Measurements from ENCODE around the gene INSR.
"Not testable (repeated sequence)": the region's sequence is repeated elsewhere in the genome, so short reads cannot be mapped to it uniquely, and the experiment has no call there.

Gene INSR

GRCh38 chr19:7217861-7218260 lies 76.4 kb downstream of the INSR start:
- no peak for DNase-seq

DNA sequence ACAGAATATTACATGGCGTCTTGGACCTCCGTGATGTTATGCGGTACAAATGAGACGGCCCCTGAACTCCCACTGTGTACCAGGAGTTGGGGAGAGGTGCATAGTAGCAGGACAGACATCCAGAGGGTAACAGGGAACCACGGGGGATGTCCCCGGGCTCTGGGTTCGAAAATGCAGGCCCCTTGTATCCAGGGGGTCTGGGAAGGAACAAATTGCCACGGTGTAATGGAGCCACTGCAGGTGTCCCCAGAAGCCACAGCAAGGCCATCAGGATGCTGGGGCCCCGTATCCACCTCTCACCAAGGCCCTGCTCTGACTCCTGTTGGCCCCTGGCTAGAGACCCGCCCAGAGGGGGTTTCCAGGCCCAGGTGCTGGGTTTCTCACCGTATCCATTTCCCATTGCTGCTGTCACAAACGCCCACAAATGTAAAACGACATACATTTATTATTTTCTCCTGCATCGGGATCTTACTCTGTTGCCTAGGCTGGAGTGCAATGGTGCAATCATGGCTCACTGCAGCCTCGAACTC lies 77.8 kb downstream of the INSR start:
- no peak for DNase-seq

DNA sequence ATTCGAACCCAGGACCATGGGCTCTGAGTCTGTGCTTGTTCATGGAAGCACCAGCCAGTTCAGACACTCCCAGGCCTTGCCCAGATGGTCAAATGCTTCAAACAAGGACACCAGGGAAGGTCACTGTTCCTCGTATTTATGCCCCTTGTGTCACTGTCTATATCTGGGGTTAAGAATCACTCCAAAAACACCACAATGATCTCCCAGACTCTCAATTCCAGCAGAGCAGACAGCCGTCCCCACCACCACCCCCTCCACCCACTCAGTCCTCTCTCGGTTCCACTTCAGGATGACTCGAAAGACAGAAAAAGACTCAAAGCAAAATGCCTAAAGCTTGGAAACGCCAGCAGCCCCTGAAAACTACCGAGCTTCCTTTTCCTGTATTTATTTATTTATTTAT lies 79.0 kb downstream of the INSR start:
- no peak for DNase-seq

GRCh38 chr19:7214324-7215089 lies 79.7 kb downstream of the INSR start:
- DNase-seq: no peak

GRCh38 chr19:7213628-7214323 lies 80.4 kb downstream of the INSR start:
- no peak for DNase-seq

DNA sequence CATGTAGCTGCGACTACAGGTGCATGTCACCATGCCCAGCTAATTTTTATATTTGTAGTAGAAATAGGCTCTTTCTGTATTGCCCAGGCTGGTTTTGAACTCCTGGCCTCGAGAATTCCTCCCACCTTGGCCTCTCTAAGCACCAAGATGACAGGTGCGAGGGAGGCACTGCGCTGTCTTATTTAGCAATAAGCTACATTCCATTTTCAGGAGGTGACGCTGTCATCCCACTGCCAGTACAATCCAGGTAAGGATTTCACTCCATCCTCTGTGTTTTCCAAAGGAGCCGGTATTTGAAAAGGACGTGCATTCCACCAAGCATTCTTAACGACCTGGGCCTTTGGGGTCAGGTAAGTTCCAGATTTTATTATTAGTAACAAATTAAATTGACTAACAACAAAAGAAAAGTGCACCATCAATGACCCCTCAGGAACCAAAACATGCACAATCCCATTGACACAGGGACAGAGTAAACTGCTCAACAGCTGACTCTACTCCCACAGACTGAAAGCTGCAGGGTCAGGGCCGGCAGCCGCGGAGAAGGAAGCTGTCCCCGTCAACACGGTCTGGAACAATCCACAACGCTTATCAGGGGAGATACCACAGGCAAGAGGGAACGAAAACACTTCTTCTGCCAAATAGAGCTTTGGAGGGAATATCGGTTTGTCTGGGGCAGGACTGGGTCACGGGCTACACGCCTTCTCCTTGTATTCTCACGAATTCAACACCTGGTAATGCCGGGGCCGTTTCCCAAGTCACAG lies 82.8 kb downstream of the INSR start:
- DNase-seq: no peak

- no peak for DNase-seq
Measured at GRCh38 chr19:7210359-7210758, 83.9 kb downstream of the INSR start.

DNA sequence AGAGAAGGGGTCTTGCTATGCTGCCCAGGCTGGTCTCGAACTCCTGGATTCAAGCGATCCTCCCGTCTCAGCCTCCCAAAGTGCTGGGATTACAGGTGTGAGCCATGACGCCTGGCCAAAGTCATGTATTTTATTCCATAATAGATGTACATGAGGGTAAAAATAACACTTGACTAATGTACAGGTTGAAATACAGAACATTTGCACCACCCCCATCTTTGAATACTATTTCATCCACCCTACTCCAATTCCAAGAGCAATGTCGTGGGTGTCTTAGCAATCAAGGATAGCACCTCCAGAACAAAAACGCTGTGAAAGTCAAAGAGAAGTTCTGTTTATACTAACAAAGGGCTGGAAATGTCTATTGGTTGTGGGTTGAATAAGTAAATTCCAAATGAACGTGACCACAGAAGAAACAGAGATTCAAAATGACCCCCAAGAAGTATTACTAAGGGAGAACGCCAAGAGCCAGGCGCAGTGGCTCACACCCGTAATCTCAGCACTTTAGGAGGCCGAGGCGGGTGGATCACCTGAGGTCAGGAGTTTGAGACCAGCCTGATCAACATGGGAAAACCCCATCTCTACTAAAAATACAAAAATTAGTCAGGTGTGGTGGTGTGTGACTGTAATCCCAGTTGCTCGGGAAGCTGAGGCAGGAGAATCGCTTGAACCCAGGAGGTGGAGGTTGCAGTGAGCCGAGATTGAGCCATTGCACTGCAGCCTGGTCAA lies 84.5 kb downstream of the INSR start:
- DNase-seq: not testable (repeated sequence)

DNA sequence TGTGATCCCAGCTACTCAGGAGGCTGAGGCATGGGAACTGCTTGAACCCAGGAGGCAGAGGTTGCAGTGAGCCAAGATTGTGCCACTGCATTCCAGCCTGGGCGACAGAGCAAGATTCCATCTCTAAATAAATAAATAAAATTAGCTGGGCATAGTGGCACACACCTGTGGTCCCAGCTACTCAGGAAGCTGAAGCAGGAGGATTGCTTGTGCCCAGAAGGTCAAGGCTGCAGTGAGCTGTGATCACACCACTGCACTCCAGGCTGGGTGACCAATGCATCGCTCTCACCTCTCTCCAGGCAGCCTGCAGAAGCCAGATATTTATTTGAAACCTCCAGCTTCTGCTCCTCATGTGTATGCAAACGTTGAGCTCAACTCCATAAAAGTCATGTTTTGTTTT lies 85.2 kb downstream of the INSR start:
- DNase-seq: not testable (repeated sequence)

- no peak for DNase-seq
Measured at GRCh38 chr19:7203332-7203731, 90.9 kb downstream of the INSR start.

DNA sequence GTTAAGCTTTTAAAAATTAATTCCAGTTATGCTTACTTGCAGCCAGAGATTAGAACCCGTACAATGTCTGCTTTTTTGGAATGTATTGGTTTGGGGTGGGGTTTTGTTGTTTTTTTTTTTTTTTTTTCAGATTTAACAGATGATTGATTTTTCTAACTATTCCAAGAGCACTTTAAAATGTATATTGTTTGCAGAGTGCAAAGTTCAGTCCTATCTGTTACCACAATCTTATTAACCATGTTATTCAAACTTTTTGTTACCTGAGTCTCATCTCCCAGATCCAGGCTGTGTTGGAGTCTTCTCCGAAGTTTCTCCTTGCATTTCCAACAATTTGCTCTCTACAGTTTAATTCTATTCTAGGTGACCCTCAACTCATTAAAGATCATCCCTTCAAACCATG lies 91.3 kb downstream of the INSR start:
- DNase-seq: no peak

GRCh38 chr19:7200736-7201135 lies 93.5 kb downstream of the INSR start:
- DNase-seq: no peak

DNA sequence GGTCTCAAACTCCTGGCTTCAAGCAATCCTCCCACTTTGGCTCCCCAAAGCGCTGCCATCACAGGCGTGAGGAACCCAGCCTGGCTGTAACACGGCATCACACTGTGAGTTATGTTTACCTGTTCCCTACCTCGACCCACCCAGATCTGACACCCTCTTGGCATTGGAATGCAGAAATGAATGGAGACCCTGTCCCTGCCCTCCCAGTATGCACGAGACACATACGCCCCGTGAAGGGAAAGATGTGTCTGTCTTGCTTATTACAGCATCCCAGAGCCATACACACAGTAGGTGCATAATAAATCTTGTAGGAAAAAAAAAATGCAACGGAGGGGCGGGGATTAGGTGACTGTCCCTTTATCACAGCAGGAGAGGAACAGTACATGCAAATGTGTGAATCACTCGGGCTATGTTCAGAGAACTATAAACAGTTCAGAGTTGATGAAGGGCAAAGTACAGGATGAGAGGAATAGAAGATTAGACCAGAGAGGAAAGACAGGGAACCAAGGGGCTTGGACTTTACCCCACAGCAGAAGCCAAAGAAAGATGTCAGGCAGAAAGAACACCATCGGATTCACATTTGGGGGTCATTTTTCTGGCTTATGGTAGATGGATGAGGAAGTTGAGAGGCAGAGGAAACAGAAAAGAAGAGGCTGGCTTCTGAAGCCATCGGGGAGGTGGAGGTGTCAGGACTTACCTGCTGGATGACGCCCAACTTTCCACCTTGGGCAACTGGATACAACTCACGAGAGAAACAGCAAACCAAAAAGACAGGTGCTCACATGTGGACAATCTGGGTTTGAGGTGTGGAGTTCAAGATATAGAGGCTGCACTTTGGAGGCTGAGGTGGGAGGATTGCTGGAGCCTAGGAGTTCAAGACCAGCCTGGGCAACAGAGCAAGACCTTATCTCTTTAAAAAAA lies 94.3 kb downstream of the INSR start:
- no peak for DNase-seq

GRCh38 chr19:7197760-7198696 lies 96.2 kb downstream of the INSR start:
- DNase-seq: peak; percentile 94

- DNase-seq: peak; percentile 97
Measured at GRCh38 chr19:7197119-7197759, 97.0 kb downstream of the INSR start.

- no peak for DNase-seq
Measured at GRCh38 chr19:7196763-7197118, 97.5 kb downstream of the INSR start.

DNA sequence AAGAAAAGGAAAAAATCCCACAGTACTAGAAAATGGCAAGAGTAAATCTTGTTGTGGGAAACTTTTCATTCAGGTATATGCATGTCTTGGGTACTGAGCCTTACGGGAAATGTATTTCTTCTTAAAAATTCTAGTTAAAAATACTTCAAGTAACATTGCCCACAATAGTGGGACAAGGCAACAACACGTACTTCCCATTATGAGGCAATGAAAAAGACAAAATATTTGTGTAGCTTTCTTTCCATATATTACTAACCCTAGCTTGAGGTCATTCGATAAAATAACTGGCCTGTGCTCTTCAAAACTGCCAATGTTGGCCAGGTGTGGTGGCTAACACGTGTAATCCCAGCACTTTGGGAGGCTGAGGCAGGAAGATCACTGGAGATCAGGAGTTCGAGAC lies 99.2 kb downstream of the INSR start:
- DNase-seq: no peak

GRCh38 chr19:7194566-7194965 lies 99.6 kb downstream of the INSR start:
- no peak for DNase-seq

DNA sequence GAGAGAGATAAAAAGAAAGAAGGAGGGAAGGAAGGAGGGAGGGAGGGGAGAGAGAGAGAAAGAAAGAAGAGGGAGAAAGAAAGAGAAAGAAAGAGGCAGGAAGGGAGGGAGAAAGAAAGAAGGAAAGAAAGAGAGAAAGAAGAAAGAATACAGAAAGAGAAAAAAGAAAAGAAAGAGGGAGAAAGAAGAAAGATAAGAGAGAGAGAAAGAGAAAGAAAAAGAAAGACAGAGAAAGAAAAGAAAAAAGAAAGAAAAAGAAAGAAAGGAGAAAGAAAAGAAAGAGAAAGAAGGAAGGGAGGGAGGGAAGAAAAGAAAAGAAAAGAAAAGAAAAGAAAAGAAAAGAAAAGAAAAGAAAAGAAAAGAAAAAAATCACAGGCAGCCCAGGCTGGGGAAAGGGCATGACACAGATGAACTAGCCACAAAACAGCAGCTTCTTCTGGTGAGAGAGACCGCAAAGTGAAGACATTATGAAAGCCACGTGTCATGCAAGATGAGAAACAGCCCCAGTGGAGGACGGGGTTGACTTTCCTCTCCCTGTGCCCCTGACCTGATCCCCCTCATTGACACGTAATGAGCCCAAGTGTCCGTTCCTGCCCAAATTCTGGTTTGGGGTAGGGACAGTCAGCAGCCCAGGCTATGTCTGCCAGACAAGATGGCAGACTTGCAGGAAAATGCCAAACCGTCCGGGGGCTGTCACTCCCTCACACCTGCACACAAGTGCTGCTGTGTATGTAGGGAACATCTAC lies 102.1 kb downstream of the INSR start:
- DNase-seq: no peak

Measured in islet precursor cell (in vitro differentiated cells).